Brain microvascular endothelial cell (primary cell): ENCODE results near the gene ARPC5.

Source experiments
- DNase-seq: peaks from one replicate; pipeline ENCODE4 v3.0.0-alpha.2; 2020
- H3K27ac ChIP-seq: fragments of 250-450 bp; sonication (Bioruptor Pico); 2 replicates; pipeline ENCODE4 v1.5.1; 2020; ENCODE audit warnings: mild to moderate bottlenecking, moderate library complexity
- H3K27me3 ChIP-seq: fragments of 250-450 bp; sonication (Bioruptor Pico); replicated peaks from 2 replicates; pipeline ENCODE4 v1.5.1; 2020; ENCODE audit warnings: mild to moderate bottlenecking
- H3K36me3 ChIP-seq: fragments of 250-450 bp; sonication (Bioruptor Pico); replicated peaks from 2 replicates; pipeline ENCODE4 v1.5.1; 2020; ENCODE audit warnings: mild to moderate bottlenecking
- H3K4me3 ChIP-seq: 2 replicates; pipeline ENCODE4 v1.5.1; 2011; ENCODE audit warnings: low read depth, mild to moderate bottlenecking, control low read depth, low read length, moderate library complexity
- CTCF ChIP-seq: IDR thresholded peaks from 2 replicates; pipeline ENCODE4 v1.5.1; 2011; ENCODE audit warnings: low read depth, mild to moderate bottlenecking, moderate library complexity, low read length, control low read depth, inconsistent platforms; ENCODE audit errors: missing control alignments
- in situ Hi-C: cut with HindIII; loops from 2 replicates; pipeline ENCODE4 v1.10.0; 2017; ENCODE audit warnings: low sequenced_read_pairs, low pct_ligation_motif_present

The ARPC5 gene

GRCh38 chr1:183590244-183591191, 45.1 kb downstream of the ARPC5 start, which contains the start of gene NCF2:
NCF2 (minus strand) TSS chr1:183590459; CDS start chr1:183590329, 130 bp downstream.
- DNase-seq = no peak

GRCh38 chr1:183589874-183590243, 45.7 kb downstream of the ARPC5 start:
- Histone ChIP-seq H3K27ac (no peak overlapping the region), H3K4me3 (no peak overlapping the region), H3K27me3 (no peaks in the 10 kb centered on the region), H3K36me3 (no peaks in the 10 kb centered on the region)
- DNase-seq = no peak
- TF ChIP-seq CTCF = no peak
- in situ Hi-C loops = no loop called here

More at GRCh38 chr1:183590244-183591191, 45.1 kb downstream of the ARPC5 start, which contains the start of gene NCF2:
- in situ Hi-C loops = no loop called here
- no peak within 1 kb of the TSS for H3K27ac ChIP-seq
- no peaks in the 10 kb centered on the region for H3K36me3 ChIP-seq
- H3K27me3 ChIP-seq = no peaks in the 10 kb centered on the region
- no peak within 1 kb of the TSS for H3K4me3 ChIP-seq
- no peak for TF ChIP-seq CTCF

- Histone ChIP-seq H3K27ac (no peak overlapping the region), H3K27me3 (no peaks in the 10 kb centered on the region), H3K36me3 (no peaks in the 10 kb centered on the region), H3K4me3 (no peak overlapping the region)
- TF ChIP-seq CTCF = no peak
- DNase-seq = no peak
- in situ Hi-C loops = no loop called here
Measured at GRCh38 chr1:183589384-183589783, 46.2 kb downstream of the ARPC5 start.

GRCh38 chr1:183588827-183589226, 46.8 kb downstream of the ARPC5 start:
- in situ Hi-C loops = no loop called here
- DNase-seq = no peak
- no peaks in the 10 kb centered on the region for H3K27me3 ChIP-seq
- H3K4me3 ChIP-seq = no peak overlapping the region
- no peaks in the 10 kb centered on the region for H3K36me3 ChIP-seq
- no peak overlapping the region for H3K27ac ChIP-seq
- no peak for TF ChIP-seq CTCF

GRCh38 chr1:183586926-183587325, 48.7 kb downstream of the ARPC5 start:
- Histone ChIP-seq H3K4me3 (no peak overlapping the region), H3K27me3 (no peaks in the 10 kb centered on the region), H3K36me3 (no peaks in the 10 kb centered on the region), H3K27ac (no peak overlapping the region)
- in situ Hi-C loops = no loop called here
- no peak for TF ChIP-seq CTCF
- DNase-seq = no peak
